Activated T-helper 2 cell treated with anti-CD3 and anti-CD28 coated beads, Interferon-gamma antibody, Interleukin-2, Interleukin-4, amounts not matched to agents 10 μg/mL and 5 μg/mL and 100 μg/mL, durations not matched to agents 14 hours and 24 hours and 36 hours (primary cell): ENCODE data around the gene ANO1. TPM values are rescaled to one million over a fixed set of nuclear protein-coding genes. Genes with fewer than 3 reads are reported as not detected.

Experiments used
- DNase-seq: peaks from one replicate; pipeline ENCODE4 v3.0.0; 2021; ENCODE audit warnings: low spot score
- H3K27ac Mint-ChIP-seq: one replicate; pipeline ENCODE4 v1.8.0; 2021; ENCODE audit warnings: mixed read lengths
- H3K27me3 Mint-ChIP-seq: one replicate; pipeline ENCODE4 v1.8.0; 2021; ENCODE audit warnings: low read depth, mixed read lengths
- H3K36me3 Mint-ChIP-seq: one replicate; pipeline ENCODE4 v1.8.0; 2021; ENCODE audit warnings: low read depth, mixed read lengths
- H3K4me1 Mint-ChIP-seq: one replicate; pipeline ENCODE4 v1.8.0; 2021; ENCODE audit warnings: low read depth, mixed read lengths
- H3K4me3 Mint-ChIP-seq: one replicate; pipeline ENCODE4 v1.8.0; 2021; ENCODE audit warnings: low read depth, mild to moderate bottlenecking, moderate library complexity, mixed read lengths
- H3K9me3 Mint-ChIP-seq: one replicate; pipeline ENCODE4 v1.8.0; 2021; ENCODE audit warnings: mixed read lengths
- intact Hi-C: fragments of 100-400 bp; cut with micrococcal nuclease; formaldehyde crosslinking; loops from one replicate; pipeline ENCODE4 v1.15.1; 2023
- total RNA-seq: library from RNA; stranded (reverse); gene quantifications from 2 replicates; pipeline ENCODE4 v1.2.3, GENCODE V29; 2022

ANO1 gene
- total RNA-seq, 1 donor from 2014 or later, result not detected

GRCh38 chr11:70107756-70108155 is 29.6 kb downstream of the ANO1 start:
- intact Hi-C loops, result no loop called here
- Mint-ChIP-seq H3K4me1 (peaks cover 5% of the 10 kb centered on the region), H3K27ac (no peak overlapping the region), H3K27me3 (peaks cover 1% of the 10 kb centered on the region), H3K4me3 (no peak overlapping the region), H3K36me3 (no peaks in the 10 kb centered on the region), H3K9me3 (no peaks in the 10 kb centered on the region)
- no peak for DNase-seq

- intact Hi-C loops, result no loop called here
- no peak for DNase-seq
- Mint-ChIP-seq H3K9me3 (no peaks in the 10 kb centered on the region), H3K27me3 (peaks cover 1% of the 10 kb centered on the region), H3K27ac (no peak overlapping the region), H3K4me3 (no peak overlapping the region), H3K4me1 (peaks cover 5% of the 10 kb centered on the region), H3K36me3 (no peaks in the 10 kb centered on the region)
Observed at GRCh38 chr11:70108250-70108649, 30.1 kb downstream of the ANO1 start.

- H3K4me3 Mint-ChIP-seq, result no peak overlapping the region
- no peaks in the 10 kb centered on the region for H3K9me3 Mint-ChIP-seq
Observed at GRCh38 chr11:70109006-70109405, 30.9 kb downstream of the ANO1 start.

DNA sequence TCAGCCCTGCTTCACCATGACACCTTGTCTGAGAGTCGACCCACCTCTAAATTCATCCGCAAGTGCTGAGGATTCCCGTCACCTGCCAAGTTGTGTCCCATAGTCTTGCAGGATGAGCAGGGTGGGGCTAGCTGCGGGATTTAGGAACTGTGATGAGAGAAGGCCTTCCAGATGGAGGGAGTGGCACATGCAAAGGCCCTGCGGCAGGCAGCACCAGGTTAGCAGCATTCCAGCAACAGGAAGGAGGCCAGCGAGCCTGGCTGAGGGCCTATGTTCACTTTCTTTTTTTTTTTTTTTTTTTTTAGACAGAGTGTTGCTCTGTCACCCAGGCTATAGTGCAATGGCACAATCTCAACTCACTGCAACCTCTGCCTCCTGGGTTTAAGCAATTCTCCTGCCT is 31.8 kb downstream of the ANO1 start:
- intact Hi-C loops, result no loop called here
- H3K27ac Mint-ChIP-seq, result no peak overlapping the region
- H3K36me3 Mint-ChIP-seq, result no peaks in the 10 kb centered on the region
- H3K4me1 Mint-ChIP-seq, result peaks cover 5% of the 10 kb centered on the region
- H3K27me3 Mint-ChIP-seq, result peaks cover 1% of the 10 kb centered on the region
- H3K4me3 Mint-ChIP-seq, result no peak overlapping the region
- no peaks in the 10 kb centered on the region for H3K9me3 Mint-ChIP-seq
- no peak for DNase-seq

More at GRCh38 chr11:70109006-70109405, 30.9 kb downstream of the ANO1 start:
- H3K36me3 Mint-ChIP-seq, result no peaks in the 10 kb centered on the region
- H3K27me3 Mint-ChIP-seq, result peaks cover 1% of the 10 kb centered on the region
- no peak for DNase-seq
- H3K4me1 Mint-ChIP-seq, result peaks cover 5% of the 10 kb centered on the region
- H3K27ac Mint-ChIP-seq, result no peak overlapping the region
- intact Hi-C loops, result no loop called here

DNA sequence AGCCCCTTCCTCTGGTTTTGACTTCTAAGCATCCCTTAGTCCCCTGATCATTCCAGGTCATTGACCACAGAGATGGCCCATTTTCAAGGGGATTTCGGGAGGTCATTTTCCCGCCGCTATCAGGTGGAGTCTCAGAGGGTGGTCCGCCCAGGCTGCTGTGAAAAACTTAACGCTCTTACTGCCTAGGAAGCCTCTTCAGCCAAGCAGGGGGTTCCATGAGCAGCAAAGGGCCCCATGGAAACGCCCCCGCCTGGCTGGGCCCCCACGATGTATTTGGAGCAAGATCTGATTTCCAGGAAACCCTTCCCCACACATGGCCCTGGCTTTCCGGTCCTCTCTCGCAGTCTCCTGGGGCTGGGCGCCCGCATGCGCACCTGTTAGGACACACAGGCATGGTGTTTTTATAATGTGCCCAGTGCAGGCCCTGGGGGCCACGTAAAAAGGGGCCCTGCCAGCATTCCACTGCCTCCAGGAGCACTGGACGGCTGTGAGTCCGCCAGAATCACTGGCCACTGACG is 32.5 kb downstream of the ANO1 start:
- Mint-ChIP-seq H3K4me3 (no peak overlapping the region), H3K9me3 (no peaks in the 10 kb centered on the region), H3K4me1 (peaks cover 5% of the 10 kb centered on the region), H3K27me3 (peaks cover 1% of the 10 kb centered on the region), H3K27ac (no peak overlapping the region), H3K36me3 (no peaks in the 10 kb centered on the region)
- no peak for DNase-seq
- intact Hi-C loops, result no loop called here

GRCh38 chr11:70111269-70112016 is 33.3 kb downstream of the ANO1 start:
- H3K4me3 Mint-ChIP-seq, result no peak overlapping the region

GRCh38 chr11:70112017-70112434 is 33.9 kb downstream of the ANO1 start:
- Mint-ChIP-seq H3K27me3 (peaks cover 1% of the 10 kb centered on the region), H3K27ac (no peak overlapping the region), H3K4me1 (peaks cover 5% of the 10 kb centered on the region), H3K9me3 (no peaks in the 10 kb centered on the region), H3K4me3 (no peak overlapping the region), H3K36me3 (no peaks in the 10 kb centered on the region)
- no peak for DNase-seq
- intact Hi-C loops, result no loop called here

More at GRCh38 chr11:70111269-70112016, 33.3 kb downstream of the ANO1 start:
- Mint-ChIP-seq H3K36me3 (no peaks in the 10 kb centered on the region), H3K9me3 (no peaks in the 10 kb centered on the region), H3K4me1 (peaks cover 5% of the 10 kb centered on the region), H3K27me3 (peaks cover 1% of the 10 kb centered on the region), H3K27ac (no peak overlapping the region)
- intact Hi-C loops, result no loop called here
- DNase-seq, result no peak

DNA sequence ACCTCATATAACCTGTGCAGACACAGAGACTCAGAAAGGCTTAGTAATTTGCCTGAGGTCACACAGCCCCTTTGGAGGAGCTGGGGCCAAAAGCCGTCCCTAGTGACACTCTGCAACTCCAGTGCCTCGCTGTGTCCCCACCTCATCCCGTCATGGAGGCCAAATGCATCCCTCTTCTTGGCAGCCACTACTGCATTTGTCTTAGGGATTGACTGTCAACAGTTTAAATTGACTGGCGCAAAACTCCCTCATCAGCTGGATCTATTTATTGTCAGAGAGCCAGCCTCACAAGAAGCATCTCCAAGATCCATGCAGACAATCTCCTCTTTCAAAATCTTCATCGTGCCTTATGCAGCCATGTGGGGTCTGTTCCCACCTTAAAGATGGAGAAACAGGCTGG is 35.7 kb downstream of the ANO1 start:
- Mint-ChIP-seq H3K27ac (no peak overlapping the region), H3K4me3 (no peak overlapping the region), H3K4me1 (peaks cover 5% of the 10 kb centered on the region), H3K27me3 (peaks cover 1% of the 10 kb centered on the region), H3K36me3 (no peaks in the 10 kb centered on the region), H3K9me3 (no peaks in the 10 kb centered on the region)
- intact Hi-C loops, result no loop called here
- DNase-seq, result no peak

GRCh38 chr11:70115778-70116177 is 37.7 kb downstream of the ANO1 start:
- H3K9me3 Mint-ChIP-seq, result no peaks in the 10 kb centered on the region
- H3K36me3 Mint-ChIP-seq, result no peaks in the 10 kb centered on the region
- peaks cover 5% of the 10 kb centered on the region for H3K4me1 Mint-ChIP-seq
- peaks cover 1% of the 10 kb centered on the region for H3K27me3 Mint-ChIP-seq
- no peak for DNase-seq
- intact Hi-C loops, result no loop called here
- no peak overlapping the region for H3K27ac Mint-ChIP-seq
- no peak overlapping the region for H3K4me3 Mint-ChIP-seq

- intact Hi-C loops, result no loop called here
- H3K4me1 Mint-ChIP-seq, result peaks cover 5% of the 10 kb centered on the region
- H3K9me3 Mint-ChIP-seq, result no peaks in the 10 kb centered on the region
- H3K27ac Mint-ChIP-seq, result no peak overlapping the region
- no peak overlapping the region for H3K4me3 Mint-ChIP-seq
- no peak for DNase-seq
- H3K36me3 Mint-ChIP-seq, result no peaks in the 10 kb centered on the region
- no peaks in the 10 kb centered on the region for H3K27me3 Mint-ChIP-seq
Observed at GRCh38 chr11:70116386-70117065, 38.4 kb downstream of the ANO1 start.

DNA sequence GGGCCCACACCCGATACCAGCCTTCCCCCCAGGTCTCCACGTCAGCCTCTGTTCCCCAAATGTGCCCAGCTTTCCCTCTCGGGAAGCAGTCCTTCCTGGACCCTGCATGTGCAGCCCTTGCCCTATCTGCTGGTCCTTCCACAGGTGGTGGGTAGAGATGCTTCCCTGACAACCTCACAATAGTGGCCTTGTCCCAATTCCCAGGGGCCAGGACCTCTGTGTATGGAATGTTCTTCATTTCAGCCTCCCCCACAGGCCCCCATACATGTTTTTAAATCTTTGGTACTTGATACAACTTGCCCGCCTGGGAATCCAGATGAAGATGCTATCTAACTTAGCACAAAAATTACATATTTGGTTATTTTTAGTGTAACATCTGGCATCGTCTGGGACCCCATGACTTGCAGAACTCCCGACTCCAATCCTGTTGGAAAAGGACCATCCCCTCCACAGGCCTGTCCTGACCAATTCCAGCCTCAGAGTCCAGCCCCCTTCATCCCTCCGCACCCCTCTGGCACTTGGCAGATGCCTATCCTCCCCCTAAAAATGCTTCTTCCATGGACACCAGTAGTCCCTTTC is 39.5 kb downstream of the ANO1 start:
- no peaks in the 10 kb centered on the region for H3K4me1 Mint-ChIP-seq
- intact Hi-C loops, result no loop called here
- no peaks in the 10 kb centered on the region for H3K36me3 Mint-ChIP-seq
- H3K27me3 Mint-ChIP-seq, result no peaks in the 10 kb centered on the region
- H3K4me3 Mint-ChIP-seq, result no peak overlapping the region
- DNase-seq, result no peak
- no peaks in the 10 kb centered on the region for H3K9me3 Mint-ChIP-seq
- H3K27ac Mint-ChIP-seq, result no peak overlapping the region

GRCh38 chr11:70118642-70119041 is 40.5 kb downstream of the ANO1 start:
- no peaks in the 10 kb centered on the region for H3K27me3 Mint-ChIP-seq
- no peak for DNase-seq
- no peaks in the 10 kb centered on the region for H3K4me1 Mint-ChIP-seq
- H3K9me3 Mint-ChIP-seq, result no peaks in the 10 kb centered on the region
- no peak overlapping the region for H3K27ac Mint-ChIP-seq
- intact Hi-C loops, result no loop called here
- H3K4me3 Mint-ChIP-seq, result no peak overlapping the region
- H3K36me3 Mint-ChIP-seq, result no peaks in the 10 kb centered on the region

- Mint-ChIP-seq H3K4me3 (no peak overlapping the region), H3K27me3 (no peaks in the 10 kb centered on the region), H3K9me3 (no peaks in the 10 kb centered on the region), H3K36me3 (no peaks in the 10 kb centered on the region), H3K4me1 (no peaks in the 10 kb centered on the region), H3K27ac (no peak overlapping the region)
- DNase-seq, result no peak
- intact Hi-C loops, result no loop called here
Observed at GRCh38 chr11:70119502-70119901, 41.4 kb downstream of the ANO1 start.
